PC-3 (cell line): Measurements from ENCODE around the gene CHML.

Experiments used
- CTCF ChIP-seq: fragments of 300-600 bp; sonication (generic); conservative IDR thresholded peaks from 2 replicates; pipeline ENCODE4 v1.5.1; 2017; ENCODE audit warnings: antibody characterized with exemption, low read depth, mild to moderate bottlenecking, low read length
- EZH2 ChIP-seq: fragments of 300-600 bp; sonication (generic); IDR thresholded peaks from one replicate; pipeline ENCODE4 v1.6.1; 2017; ENCODE audit warnings: antibody characterized with exemption, mild to moderate bottlenecking, low read length; ENCODE audit not compliant: unreplicated experiment

DNA sequence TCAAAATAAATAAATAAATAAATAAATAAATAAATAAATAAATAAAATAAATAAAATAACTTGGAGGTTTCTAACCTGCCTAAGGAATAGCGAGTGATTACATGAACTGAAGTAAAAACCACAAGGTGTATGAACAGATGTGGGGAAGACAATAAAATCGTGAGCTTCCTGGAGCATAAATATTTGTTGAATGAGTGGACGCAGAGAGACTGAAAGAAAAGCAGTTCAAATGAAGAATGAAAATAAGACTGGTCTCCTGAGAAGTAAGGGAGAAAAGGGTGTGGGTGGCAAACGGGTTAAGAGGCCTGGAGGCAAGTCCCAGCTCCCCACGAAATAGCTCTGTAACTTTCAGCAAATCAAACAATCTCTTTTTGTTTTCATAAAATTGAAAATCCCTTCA is 33.6 kb downstream of the CHML start:
- TF ChIP-seq CTCF (no peak), EZH2 (no peak)
